GM18520 (cell line): ENCODE results near the gene TOMM22.

Source experiments
- ATAC-seq: cut with Tn5 transposase; IDR thresholded peaks from one replicate; pipeline ENCODE4 v1.9.1; 2021; ENCODE audit not compliant: unreplicated experiment

The TOMM22 gene

DNA sequence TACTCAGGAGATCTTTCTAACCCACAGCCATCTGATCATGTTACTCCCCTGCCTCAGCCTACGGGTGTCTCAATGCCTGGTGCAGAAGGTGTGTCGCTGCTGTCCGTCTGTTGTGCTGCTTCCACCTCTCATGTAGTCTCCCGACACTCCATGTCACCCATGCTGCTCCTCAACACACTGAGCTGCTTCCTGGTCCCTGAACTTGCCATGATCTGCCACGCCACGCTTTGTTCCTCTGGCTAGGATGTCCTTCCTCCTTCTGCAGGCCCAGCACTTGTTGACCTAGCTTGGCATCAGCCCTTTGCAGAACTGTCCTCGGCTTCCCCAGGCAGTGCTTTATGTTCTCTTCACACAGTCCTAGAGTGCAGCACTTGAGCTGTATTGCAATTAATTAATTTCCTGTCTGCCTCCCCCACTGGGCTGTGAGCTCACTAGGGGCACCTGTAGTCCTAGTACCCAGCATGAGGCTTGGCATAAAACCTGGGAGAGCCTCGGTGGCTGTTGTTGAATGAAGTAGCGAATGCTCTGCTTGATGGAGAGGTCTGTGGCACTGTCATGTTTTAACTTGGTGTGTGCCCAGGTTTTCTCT, 33.5 kb downstream of the TOMM22 start:
- no peak for ATAC-seq

DNA sequence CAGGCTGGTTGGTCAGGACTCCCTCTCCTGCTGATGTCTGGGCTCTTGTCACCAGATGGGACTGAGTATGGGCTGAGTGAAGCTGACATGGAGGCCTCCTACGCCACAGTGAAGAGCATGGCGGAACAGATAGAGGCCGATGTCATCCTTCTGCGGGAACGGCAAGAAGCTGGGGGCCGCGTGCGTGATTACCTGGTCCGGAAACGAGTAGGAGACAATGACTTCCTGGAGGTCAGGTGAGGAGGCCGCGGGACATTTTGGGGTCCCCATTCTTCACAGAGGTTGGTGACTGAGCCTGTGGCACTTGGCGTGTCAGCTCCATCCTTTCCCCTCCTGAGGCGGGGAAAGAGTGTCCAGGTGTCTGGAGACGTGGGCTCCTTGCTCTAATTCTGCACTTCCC, 34.1 kb downstream of the TOMM22 start:
- no peak for ATAC-seq

DNA sequence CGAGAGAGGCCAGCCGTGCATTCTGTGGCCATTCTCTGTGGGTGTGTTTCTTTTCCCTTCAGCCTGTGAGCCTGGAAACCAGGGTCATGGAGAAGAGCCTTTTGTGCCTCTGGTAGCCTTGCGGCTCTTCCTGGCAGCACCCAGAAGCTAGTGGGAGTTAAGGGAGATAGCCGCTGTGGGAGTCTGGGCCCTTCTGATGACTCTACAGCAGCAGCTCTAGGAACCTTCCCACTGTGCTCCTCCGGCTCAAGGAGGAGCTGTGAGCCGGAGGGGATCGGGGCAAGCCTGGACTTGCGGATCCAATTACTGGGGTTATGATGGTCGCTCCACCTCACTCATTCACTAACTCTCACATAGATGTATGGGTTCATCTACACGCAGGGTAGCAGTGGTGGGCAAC, 34.5 kb downstream of the TOMM22 start:
- no peak for ATAC-seq

DNA sequence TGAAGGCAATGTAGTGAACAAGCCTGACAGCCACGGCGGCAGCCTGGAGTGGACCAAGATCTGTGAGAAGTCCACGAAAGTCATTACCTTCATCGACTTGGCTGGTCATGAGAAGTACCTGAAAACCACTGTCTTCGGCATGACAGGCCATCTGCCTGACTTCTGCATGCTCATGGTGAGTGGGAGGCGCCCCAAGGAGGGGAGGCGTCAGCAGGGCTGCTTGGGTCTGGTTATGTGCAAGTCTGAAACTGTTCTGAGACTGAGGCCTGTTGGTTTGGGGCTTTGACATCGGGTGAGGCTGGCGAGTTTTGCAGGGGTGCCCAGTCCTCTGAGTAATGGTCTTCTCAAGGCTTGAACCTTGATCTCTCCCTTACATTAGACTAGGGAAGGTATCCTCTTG, 35.1 kb downstream of the TOMM22 start:
- ATAC-seq = no peak

DNA sequence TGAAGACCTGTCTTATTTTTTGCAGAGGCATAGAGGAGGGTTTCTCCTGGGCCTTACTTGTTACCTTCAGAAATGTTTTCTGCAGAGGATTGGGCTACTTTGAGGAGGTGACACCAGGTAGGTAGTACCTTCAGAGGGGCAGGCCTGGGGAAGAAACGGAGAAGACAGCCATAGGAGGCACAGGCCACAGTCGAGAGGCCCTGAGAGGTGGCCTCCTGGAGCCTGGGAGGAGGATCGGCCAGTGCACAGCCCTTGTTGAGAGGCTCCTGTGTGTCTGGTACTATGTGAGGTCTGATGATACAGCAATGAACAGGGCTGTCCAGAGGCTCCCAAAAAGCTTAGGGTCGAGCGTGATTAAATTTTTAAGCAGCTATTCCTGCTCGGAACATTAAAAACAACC, 35.5 kb downstream of the TOMM22 start:
- no peak for ATAC-seq

DNA sequence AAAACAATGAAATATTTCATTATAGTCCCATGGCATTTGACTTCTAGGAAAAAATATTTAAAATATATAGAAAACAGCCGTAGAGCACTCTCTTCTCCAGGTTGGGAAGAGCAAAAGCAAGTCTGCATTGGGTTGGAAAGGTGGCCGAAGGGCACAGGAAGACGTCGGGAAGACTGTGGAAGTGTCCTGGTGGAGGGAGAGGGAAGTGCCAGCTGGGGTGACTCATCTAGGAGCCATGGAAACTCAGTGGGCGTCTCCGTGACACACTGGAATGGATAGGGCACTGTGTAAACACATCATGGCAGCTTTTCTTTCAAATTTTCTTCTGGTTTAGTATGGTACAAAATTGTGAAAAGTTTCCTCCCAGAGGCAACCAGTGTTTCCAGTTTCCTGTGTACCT, 36.7 kb downstream of the TOMM22 start:
- no peak for ATAC-seq

DNA sequence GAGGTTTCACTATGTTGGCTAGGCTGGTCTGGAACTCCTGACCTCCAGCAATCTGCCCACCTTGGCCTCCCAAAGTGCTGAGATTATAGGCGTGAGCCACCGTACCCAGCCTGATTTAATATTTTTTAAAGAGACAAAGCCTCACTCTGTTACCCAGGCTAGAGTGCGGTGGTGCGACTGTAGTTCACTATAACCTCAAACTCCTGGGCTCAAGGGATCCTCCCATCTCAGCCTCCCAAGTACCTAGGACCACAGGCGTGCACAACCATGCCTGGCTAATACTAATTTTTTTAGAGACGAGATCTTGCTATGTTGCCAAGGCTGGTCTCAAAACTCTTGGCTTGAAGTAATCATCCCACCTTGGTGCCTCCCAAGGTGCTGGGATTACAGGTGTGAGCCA, 37.4 kb downstream of the TOMM22 start:
- no peak for ATAC-seq

DNA sequence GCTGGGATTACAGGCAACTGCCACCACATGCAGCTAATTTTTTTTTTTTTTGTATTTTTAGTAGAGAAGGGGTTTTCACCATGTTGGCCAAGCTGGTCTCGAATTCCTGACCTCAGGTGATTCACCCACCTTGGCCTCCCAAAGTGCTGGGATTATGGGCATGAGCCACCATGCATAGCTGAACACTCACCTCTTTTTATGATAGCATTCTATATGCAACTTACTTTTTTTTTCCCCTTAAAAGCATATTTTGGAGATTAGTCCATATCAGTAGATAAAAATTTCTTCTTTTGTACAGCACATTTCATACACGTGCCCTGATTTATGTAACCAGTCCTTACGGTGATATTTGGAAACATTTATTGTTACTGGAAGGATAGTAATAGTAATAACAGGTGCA, 38.6 kb downstream of the TOMM22 start:
- no peak for ATAC-seq

DNA sequence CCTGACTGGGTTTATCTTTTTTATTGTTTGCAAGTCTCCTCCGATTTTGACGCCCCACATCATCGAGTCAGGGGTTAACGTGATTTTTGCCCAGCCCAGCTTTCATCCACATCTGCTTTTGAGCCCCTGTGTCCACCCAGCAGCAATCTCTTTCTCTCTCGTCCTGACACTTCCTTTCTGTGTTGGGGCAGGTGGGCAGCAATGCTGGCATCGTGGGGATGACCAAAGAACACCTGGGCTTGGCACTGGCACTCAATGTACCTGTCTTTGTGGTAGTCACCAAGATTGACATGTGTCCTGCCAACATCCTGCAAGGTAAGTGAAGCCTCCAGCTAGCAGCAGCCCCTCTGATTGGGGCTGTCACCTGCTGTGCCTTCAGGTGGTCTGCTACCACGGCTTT, 39.8 kb downstream of the TOMM22 start:
- ATAC-seq = no peak

DNA sequence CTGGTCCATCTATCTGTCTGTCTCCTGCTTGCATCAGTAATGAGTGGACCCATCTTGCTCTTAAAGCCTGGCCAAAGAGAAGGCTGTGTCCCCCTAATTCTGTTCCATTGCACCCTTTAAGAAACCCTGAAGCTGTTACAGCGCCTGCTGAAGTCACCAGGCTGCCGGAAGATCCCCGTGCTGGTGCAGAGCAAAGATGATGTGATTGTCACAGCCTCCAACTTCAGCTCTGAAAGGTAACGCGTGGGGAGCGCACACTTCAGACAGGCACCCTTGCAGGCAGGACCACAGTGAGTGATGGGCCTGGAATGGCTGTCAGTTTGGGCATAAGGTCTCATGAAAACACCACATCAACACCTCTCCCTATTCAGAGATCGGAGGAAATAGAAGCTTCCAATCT, 42.4 kb downstream of the TOMM22 start:
- ATAC-seq = no peak

DNA sequence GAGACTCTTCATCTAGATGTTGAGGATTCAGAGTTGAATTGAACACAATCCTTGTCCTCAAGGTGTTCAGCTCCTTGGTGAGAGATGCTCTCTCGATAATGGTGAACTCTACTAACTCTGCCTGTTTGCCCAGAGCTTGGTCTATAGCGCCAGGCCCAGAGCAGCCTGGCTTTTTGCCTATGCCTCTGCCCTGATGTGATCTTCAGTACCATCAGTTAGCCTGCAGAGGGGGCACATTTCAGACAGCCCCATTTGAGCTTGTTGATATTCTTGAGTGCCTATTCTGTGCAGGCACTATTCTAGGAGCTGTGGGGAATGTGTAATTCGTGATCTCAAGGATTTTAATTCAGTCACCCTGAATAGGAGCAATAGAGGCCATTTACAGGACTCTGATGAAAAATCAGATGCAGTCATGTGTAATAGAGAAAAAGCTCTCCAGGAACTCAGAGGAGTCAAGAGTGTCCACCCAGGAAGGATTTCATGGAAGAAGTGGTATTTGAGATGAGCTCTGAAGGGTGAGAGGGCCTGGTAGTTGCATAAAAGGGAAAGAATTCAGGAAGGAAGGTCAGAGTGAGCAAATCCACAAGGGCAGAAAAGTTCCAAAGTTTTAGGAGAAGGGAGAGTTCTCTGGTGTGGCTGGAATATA, 43.3 kb downstream of the TOMM22 start:
- no peak for ATAC-seq

DNA sequence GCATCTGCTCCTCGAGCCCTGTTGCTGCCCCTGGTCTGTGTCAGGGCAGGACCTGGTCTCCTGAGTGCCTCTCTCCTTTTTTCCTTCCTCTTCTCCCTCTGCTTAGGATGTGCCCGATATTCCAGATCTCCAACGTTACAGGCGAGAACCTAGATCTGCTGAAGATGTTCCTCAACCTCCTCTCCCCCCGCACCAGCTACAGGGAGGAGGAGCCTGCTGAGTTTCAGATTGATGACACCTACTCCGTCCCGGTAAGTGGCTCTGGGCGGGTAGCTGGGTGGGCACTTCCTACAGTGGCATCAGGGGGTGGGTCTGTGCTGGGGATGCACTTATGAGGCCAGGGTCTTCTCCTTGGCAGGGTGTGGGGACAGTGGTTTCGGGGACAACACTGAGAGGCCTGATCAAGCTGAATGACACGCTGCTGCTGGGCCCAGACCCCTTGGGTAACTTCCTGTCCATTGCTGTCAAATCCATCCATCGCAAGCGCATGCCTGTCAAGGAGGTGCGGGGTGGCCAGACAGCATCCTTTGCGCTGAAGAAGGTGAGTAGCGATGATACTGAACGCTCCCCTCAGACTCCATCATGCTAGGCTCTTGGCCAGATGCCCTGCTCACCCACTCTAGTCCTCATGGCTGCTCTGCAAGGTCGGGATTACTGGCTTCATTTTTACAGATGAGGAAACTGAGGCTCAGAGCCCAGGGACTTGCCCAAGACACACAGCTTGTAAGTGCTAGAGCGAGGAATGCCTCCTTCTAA, 44.3 kb downstream of the TOMM22 start:
- no peak for ATAC-seq

DNA sequence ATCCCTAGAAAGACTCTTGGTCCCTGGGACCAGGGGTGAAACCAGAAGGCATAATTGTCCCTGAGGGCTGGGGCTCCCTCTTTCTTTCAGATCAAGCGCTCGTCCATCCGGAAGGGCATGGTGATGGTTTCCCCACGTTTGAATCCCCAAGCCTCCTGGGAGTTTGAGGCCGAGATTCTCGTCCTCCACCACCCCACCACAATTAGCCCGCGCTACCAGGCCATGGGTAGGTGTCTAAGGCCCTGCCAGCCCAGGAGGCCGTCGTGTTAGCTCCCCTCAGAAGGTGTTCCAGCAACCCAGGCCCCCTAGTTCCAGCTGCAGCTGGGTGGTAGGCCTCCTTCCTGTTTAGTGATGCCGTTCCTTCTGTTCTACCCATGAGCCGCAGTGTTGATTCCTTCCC, 45.4 kb downstream of the TOMM22 start:
- ATAC-seq = no peak

DNA sequence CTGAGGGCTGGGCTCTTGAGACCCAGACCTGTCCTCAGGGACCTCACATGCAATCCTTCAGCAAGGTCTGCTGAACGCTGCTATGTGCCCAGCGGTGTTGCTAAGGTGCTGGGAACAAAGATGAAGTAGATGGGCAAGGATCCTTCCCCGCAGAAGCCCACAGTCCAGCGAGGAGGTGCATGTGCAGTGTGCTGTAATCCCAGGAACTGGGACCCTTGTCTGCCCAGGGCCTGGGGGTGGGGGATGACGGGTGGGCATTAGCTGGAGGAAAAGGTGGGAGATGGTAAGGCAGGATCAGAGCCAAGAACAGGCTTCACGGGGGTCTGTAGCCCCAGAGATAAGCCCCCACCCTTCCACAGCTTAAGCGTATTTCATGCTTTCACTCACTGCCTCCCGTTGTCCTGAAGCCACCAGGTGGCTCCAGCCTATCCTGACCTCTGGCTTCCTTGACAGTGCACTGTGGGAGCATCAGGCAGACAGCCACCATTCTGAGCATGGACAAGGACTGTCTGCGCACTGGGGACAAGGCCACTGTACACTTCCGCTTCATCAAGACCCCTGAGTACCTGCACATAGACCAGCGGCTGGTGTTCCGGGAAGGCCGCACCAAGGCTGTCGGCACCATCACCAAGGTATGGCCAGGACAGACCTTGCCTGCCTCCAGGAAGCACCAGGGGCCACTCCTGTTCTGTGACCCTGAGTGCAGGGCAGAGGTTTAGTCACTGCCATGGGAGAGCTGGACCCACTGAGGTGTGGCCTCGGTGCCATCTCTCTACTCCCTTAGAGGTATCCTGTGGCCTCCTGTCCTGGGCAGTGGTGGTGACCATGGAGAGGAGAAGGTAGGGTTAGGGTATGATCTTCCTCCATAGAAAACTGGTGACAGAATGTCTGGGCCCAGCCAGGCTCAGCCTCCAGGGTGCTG, 46.0 kb downstream of the TOMM22 start:
- ATAC-seq = no peak

DNA sequence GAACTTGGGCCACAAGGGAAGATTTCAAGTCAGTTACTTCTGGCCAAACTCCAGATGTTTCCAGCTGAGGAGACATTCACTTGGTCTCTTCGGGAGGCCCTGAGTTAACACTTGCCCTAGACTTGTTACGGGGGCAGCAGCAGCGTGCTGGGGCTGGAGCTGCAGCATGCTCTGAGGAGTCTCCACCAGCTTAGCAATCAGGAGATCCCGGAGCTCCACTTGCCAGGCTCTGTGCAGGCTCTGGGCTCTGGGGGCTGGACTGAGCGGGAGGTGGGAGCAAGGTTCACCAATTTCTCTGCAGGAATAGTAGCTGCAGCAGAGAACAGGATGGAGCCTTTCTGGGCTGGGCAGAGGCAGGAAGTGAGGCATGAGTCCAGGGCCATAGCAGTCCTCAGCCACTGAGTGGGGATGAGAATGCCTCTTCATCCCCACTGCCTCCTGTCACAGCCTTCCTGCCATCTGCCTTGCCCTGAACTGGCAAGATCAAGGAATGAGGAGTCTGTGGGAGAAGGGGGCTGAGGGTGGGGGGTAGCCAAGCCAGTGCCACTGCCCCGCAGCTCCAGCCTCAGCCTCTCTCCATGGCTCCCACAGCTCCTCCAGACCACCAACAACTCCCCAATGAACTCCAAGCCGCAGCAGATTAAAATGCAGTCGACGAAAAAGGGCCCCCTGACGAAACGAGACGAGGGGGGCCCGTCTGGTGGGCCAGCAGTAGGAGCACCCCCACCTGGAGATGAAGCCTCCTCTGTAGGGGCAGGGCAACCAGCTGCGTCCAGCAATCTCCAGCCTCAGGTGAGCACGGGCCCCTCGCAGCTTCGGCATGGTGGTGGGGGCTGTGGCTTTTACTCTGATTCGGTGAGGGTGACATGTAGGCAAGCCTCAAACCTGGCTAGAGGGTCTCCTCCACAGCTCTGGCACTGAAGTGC, 47.4 kb downstream of the TOMM22 start:
- ATAC-seq = no peak

DNA sequence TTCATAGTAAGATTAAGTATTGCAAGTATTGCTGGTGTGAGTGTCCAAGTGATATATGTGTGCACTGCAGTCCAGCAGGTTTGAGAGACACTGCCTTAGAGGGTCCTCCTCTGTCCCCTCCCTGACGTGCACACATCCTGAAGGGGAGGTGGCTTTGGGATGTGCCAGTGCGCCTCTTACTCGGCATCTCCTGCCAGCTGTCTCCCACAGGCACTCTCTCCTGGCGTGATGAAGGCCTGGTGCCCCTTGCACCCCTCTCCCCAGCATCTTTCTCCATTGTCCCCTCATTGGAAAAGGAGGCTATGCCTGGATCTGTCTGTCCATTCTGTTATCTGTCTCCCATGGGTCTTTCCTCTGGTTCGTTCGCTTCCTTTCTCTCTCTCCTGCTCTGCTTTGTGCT, 48.2 kb downstream of the TOMM22 start:
- no peak for ATAC-seq

DNA sequence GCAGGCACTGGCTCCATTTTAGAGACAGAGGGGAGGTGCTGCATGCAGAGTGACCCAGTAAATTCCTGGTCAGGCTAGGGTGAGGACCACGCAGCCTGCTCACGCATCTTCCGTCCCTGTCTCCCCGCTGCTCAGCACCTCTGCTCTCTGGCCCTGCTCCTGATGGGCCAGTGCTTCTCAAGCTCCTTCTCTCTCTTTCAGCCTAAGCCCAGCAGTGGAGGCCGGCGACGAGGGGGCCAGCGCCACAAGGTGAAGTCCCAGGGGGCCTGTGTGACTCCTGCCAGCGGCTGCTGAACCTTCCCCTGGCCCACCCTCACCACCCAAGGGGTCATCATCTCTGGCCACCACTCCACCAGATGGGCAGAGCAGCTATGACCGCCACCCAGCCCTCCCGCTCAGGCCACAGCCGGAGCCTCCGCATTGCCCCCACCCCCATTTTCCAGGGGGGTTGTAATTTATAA, 48.7 kb downstream of the TOMM22 start:
- no peak for ATAC-seq

DNA sequence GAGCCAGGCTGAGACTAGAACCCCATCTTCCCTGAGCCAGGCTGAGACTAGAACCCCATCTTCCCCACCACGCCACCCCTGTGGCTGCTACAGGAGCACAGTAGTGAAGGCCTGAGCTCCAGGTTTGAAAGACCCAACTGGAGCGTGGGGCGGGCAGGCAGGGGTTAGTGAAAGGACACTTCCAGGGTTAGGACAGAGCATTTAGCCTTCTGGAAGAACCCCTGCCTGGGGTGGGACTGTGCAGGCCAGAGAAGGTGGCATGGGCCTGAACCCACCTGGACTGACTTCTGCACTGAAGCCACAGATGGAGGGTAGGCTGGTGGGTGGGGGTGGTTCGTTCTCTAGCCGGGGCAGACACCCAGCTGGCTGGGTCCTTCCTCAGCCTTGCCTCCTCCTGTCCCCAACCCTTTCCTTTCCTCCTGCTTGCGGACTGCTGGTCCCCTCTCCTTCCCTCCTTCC, 50.0 kb downstream of the TOMM22 start:
- no peak for ATAC-seq

DNA sequence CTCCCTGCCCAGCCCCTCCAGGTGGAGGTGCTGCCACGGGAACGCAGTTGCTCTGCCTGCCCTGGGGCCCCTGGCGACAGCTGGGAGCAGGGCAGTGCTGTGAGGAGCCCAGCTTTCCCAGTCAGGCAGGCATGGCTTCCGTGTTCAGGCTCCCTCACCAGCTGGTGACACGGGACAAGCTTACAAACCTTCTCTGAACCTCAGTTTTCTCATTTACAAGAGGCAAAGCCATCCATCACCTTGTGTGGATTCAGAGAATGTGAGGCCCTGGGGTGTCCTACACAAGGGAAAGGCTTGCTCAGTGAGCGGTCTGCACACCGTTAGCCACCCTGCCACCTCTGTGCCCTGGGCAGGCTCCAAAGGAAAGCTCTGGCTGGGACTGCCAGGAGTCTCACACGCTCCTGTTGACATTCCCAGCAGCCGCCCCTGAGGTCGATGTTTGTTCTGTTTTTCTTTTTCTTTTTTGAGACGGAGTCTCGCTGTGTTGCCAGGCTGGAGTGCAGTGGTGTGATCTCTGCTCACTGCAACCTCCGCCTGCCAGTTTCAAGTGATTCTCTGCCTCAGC, 50.6 kb downstream of the TOMM22 start:
- ATAC-seq = no peak

DNA sequence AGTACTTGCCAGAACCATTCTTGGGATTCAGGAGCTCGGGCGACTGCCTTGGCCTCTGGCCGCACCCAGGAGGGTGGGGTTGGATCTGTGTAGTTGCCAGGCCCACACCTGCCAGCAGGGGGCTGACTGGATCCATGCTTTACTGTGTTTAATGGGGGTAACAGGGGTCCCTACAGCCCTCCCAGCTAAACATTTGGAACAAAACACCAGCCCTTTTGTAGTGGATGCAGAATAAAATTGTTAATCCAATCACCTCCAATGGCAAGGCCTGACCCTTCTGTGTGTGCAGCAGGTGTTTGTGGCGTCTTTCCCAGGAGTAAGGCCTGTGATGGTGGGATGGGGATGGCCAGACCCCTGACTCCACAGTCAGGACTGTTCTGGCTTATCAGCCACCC, 51.6 kb downstream of the TOMM22 start:
- ATAC-seq = no peak
